ENCODE results near the gene IKBKE. TPM values are rescaled to one million over a fixed set of nuclear protein-coding genes. Genes with fewer than 3 reads are reported as not detected.

Gene IKBKE
- total RNA-seq, 2 donors from 2014 or later = 5.0 to 8.5 TPM

DNA sequence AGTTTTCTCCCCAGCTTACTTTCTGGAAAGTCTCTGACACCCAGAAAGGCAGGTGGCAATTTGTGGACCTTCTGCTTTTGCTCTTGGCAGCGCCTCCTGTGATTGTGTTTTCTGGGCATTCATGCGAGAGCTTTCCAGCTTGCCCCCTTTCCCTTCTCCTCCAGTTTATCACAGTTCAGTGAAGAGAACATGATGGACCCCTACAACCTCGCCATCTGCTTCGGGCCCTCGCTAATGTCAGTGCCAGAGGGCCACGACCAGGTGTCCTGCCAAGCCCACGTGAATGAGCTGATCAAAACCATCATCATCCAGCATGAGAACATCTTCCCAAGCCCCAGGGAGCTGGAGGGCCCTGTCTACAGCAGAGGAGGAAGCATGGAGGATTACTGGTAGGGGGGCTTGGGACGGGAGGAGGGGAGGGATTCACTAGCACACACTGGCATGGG is 24.3 kb upstream of the IKBKE start:
- Mint-ChIP-seq H3K4me3 (no peak overlapping the region), H3K27me3 (ENCODE audit: insufficient read depth) (no peaks in the 10 kb centered on the region), H3K36me3 (ENCODE audit: low read depth) (peaks cover 91% of the 10 kb centered on the region), H3K27ac (no peak overlapping the region), H3K4me1 (peaks cover 9% of the 10 kb centered on the region), H3K9me3 (no peaks in the 10 kb centered on the region)
- Histone ChIP-seq H3K9ac (ENCODE audit: extremely low read depth, low read length, poor library complexity, severe bottlenecking) (no peak overlapping the region), H3K27me3 (ENCODE audit: control insufficient read depth, insufficient read depth, low read length, poor library complexity, severe bottlenecking) (no peaks in the 10 kb centered on the region), H3K4me3 (ENCODE audit: low read length) (no peak overlapping the region), H3K9me3 (ENCODE audit: control insufficient read depth, low read length) (no peaks in the 10 kb centered on the region), H3K27ac (ENCODE audit: low read depth, low read length) (no peak overlapping the region), H3K4me1 (ENCODE audit: control insufficient read depth, insufficient read depth, low read length) (no peaks in the 10 kb centered on the region), H3K36me3 (ENCODE audit: control insufficient read depth, insufficient read depth, low read length) (peaks cover 95% of the 10 kb centered on the region)
- TF ChIP-seq, protein P1, sequence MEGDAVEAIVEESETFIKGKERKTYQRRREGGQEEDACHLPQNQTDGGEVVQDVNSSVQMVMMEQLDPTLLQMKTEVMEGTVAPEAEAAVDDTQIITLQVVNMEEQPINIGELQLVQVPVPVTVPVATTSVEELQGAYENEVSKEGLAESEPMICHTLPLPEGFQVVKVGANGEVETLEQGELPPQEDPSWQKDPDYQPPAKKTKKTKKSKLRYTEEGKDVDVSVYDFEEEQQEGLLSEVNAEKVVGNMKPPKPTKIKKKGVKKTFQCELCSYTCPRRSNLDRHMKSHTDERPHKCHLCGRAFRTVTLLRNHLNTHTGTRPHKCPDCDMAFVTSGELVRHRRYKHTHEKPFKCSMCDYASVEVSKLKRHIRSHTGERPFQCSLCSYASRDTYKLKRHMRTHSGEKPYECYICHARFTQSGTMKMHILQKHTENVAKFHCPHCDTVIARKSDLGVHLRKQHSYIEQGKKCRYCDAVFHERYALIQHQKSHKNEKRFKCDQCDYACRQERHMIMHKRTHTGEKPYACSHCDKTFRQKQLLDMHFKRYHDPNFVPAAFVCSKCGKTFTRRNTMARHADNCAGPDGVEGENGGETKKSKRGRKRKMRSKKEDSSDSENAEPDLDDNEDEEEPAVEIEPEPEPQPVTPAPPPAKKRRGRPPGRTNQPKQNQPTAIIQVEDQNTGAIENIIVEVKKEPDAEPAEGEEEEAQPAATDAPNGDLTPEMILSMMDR (conservative IDR thresholded peaks at IDR 0.05) = no peak
- 93% methylated on average over 7 to 8 of the region's 8 CpGs for WGBS, 2 experiments (ENCODE audit: insufficient coverage in 1 of 2, insufficient read length in 1 of 2)
- DNase-seq = no peak

DNA sequence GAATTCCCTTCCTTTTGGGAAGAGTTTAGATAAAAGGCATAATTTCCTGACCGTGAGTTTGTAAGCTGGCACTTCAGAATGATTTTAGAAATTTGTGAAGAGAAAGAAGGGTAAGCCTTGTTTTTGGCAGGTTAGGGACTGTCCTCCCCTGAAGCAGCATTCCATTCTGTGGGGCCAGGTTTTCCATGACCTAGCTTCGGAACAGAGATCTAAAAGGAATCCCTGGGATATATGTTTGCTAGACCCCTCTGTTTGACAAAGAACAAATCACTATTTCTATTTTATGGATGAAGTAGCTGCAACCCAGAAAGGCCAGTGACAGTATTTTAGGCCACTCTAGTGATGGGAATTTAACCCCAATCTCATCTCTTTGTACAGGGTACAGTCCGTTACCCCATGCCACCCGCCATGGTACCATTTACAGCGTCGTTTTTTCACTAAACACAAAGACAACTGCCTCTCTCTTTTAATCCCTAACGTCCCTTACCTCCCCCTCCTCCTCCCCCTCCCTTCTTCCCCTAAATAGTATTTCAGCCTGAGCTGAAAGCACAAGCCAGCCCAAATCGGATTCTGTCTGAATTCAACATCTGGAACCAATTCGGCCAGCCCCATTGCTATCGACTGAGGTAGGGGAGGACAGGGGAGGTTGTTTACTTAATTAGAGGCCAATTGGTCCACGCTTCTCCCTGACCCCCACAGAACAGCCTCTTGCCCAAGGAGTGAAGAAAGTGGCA is 23.4 kb upstream of the IKBKE start:
- Mint-ChIP-seq H3K9me3 (no peaks in the 10 kb centered on the region), H3K27ac (no peak overlapping the region), H3K27me3 (ENCODE audit: insufficient read depth) (no peaks in the 10 kb centered on the region), H3K4me1 (peaks cover 9% of the 10 kb centered on the region), H3K4me3 (no peak overlapping the region), H3K36me3 (ENCODE audit: low read depth) (peaks cover 92% of the 10 kb centered on the region)
- 93 to 95% methylated on average over 5 to 11 of the region's 11 CpGs for WGBS, 2 experiments (ENCODE audit: insufficient coverage in 1 of 2, insufficient read length in 1 of 2)
- Histone ChIP-seq H3K9me3 (ENCODE audit: control insufficient read depth, low read length) (no peaks in the 10 kb centered on the region), H3K9ac (ENCODE audit: extremely low read depth, low read length, poor library complexity, severe bottlenecking) (no peak overlapping the region), H3K36me3 (ENCODE audit: control insufficient read depth, insufficient read depth, low read length) (peaks cover 95% of the 10 kb centered on the region), H3K4me1 (ENCODE audit: control insufficient read depth, insufficient read depth, low read length) (no peaks in the 10 kb centered on the region), H3K27ac (ENCODE audit: low read depth, low read length) (no peak overlapping the region), H3K4me3 (ENCODE audit: low read length) (no peak overlapping the region), H3K27me3 (ENCODE audit: control insufficient read depth, insufficient read depth, low read length, poor library complexity, severe bottlenecking) (no peaks in the 10 kb centered on the region)
- TF ChIP-seq, protein P1 (conservative IDR thresholded peaks at IDR 0.05) = no peak
- no peak for DNase-seq

DNA sequence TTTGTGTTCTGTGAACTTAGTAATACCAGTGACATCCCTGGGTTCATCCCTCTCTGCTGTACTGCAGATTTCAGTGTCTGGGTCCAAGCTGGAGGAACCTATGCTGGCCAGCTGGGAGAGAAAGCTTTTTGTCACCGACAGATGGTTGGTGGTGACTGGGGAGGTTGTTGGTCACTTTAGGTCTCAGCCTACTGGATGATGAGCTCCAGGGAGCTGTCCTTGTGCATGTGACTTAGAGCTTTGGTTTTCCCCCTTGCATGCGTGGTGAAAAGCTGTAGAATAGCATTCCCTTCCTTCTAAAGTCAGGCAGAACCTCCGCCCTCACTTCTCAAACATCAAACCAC is 22.9 kb upstream of the IKBKE start:
- 50 to 59% methylated on average over 2 to 3 of the region's 3 CpGs for WGBS, 2 experiments (ENCODE audit: insufficient coverage in 1 of 2, insufficient read length in 1 of 2)
- Histone ChIP-seq H3K4me1 (ENCODE audit: control insufficient read depth, insufficient read depth, low read length) (no peaks in the 10 kb centered on the region), H3K27ac (ENCODE audit: low read depth, low read length) (no peak overlapping the region), H3K27me3 (ENCODE audit: control insufficient read depth, insufficient read depth, low read length, poor library complexity, severe bottlenecking) (no peaks in the 10 kb centered on the region), H3K9me3 (ENCODE audit: control insufficient read depth, low read length) (no peaks in the 10 kb centered on the region), H3K9ac (ENCODE audit: extremely low read depth, low read length, poor library complexity, severe bottlenecking) (no peak overlapping the region), H3K36me3 (ENCODE audit: control insufficient read depth, insufficient read depth, low read length) (peaks cover 94% of the 10 kb centered on the region), H3K4me3 (ENCODE audit: low read length) (no peak overlapping the region)
- TF ChIP-seq, protein P1 (conservative IDR thresholded peaks at IDR 0.05) = no peak
- Mint-ChIP-seq H3K27ac (no peak overlapping the region), H3K36me3 (ENCODE audit: low read depth) (peaks cover 89% of the 10 kb centered on the region), H3K4me3 (no peak overlapping the region), H3K27me3 (ENCODE audit: insufficient read depth) (no peaks in the 10 kb centered on the region), H3K4me1 (peaks cover 9% of the 10 kb centered on the region), H3K9me3 (no peaks in the 10 kb centered on the region)
- no peak for DNase-seq
